Measurements from ENCODE around the gene GNB1.

DNA sequence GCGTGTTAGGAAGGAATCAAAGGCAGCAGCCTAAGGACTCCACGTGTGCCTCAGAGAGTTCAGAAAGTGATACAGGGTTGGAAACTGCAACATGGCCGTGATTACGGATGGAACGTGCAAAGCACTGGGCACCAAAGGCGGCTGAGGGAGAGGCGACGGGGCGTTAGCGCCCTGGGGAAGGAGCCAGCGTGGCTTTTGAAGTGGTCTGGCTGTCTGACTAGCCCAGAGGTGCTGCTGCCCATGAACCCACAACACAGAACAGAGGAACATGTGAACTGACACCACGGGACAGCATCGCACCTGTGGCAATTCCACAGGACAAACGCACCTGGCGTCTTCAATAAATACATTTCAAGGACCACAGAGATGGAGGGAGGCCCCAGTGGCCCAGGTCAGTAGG, 46.2 kb upstream of the GNB1 start:
- TF ChIP-seq, protein P1, sequence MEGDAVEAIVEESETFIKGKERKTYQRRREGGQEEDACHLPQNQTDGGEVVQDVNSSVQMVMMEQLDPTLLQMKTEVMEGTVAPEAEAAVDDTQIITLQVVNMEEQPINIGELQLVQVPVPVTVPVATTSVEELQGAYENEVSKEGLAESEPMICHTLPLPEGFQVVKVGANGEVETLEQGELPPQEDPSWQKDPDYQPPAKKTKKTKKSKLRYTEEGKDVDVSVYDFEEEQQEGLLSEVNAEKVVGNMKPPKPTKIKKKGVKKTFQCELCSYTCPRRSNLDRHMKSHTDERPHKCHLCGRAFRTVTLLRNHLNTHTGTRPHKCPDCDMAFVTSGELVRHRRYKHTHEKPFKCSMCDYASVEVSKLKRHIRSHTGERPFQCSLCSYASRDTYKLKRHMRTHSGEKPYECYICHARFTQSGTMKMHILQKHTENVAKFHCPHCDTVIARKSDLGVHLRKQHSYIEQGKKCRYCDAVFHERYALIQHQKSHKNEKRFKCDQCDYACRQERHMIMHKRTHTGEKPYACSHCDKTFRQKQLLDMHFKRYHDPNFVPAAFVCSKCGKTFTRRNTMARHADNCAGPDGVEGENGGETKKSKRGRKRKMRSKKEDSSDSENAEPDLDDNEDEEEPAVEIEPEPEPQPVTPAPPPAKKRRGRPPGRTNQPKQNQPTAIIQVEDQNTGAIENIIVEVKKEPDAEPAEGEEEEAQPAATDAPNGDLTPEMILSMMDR (IDR thresholded peaks at IDR 0.05) = no peak
- TF ChIP-seq POLR2A (IDR thresholded peaks at IDR 0.05) = no peak
